WTC11 (cell line): ENCODE results near the gene ZIC2. TPM values are rescaled to one million over a fixed set of nuclear protein-coding genes. Genes with fewer than 3 reads are reported as not detected.

ENCODE experiments used
- CBFB ChIP-seq: sonication (generic); formaldehyde crosslinking; IDR thresholded peaks from 2 replicates; pipeline ENCODE4 v1.8.1; 2022; ENCODE audit warnings: mild to moderate bottlenecking, low read depth, missing genetic modification reagents
- CREM ChIP-seq: sonication (generic); formaldehyde crosslinking; IDR thresholded peaks from 2 replicates; pipeline ENCODE4 v1.8.1; 2022; ENCODE audit warnings: mild to moderate bottlenecking, missing genetic modification reagents, moderate library complexity
- ELF4 ChIP-seq: sonication (generic); formaldehyde crosslinking; IDR thresholded peaks from 2 replicates; pipeline ENCODE4 v1.8.1; 2022; ENCODE audit warnings: low read depth, mild to moderate bottlenecking, moderate library complexity, missing genetic modification reagents
- EMX1 ChIP-seq: fragments of 250-450 bp; sonication (Bioruptor Pico); IDR thresholded peaks from 2 replicates; pipeline ENCODE4 v1.8.0; 2021; ENCODE audit warnings: mild to moderate bottlenecking
- ESRRA ChIP-seq: sonication (generic); formaldehyde crosslinking; IDR thresholded peaks from 2 replicates; pipeline ENCODE4 v1.8.1; 2022; ENCODE audit warnings: mild to moderate bottlenecking, missing genetic modification reagents, borderline replicate concordance
- ETV6 ChIP-seq: sonication (generic); formaldehyde crosslinking; IDR thresholded peaks from 2 replicates; pipeline ENCODE4 v1.8.1; 2022; ENCODE audit warnings: mild to moderate bottlenecking, missing genetic modification reagents
- FOXP1 ChIP-seq: sonication (generic); formaldehyde crosslinking; IDR thresholded peaks from 2 replicates; pipeline ENCODE4 v1.8.0; 2022; ENCODE audit warnings: missing genetic modification reagents, mild to moderate bottlenecking, moderate library complexity, borderline replicate concordance
- GRHL2 ChIP-seq: fragments of 250-450 bp; sonication (Bioruptor Pico); IDR thresholded peaks from 2 replicates; pipeline ENCODE4 v1.8.0; 2022; ENCODE audit warnings: mild to moderate bottlenecking, moderate library complexity; ENCODE audit not compliant: insufficient replicate concordance, severe bottlenecking
- HMGA2 ChIP-seq: fragments of 250-450 bp; sonication (Bioruptor Pico); IDR thresholded peaks from 2 replicates; pipeline ENCODE4 v1.4.0; 2021; ENCODE audit warnings: mild to moderate bottlenecking, moderate library complexity
- HMGXB4 ChIP-seq: sonication (generic); formaldehyde crosslinking; IDR thresholded peaks from 2 replicates; pipeline ENCODE4 v1.8.1; 2023; ENCODE audit warnings: mild to moderate bottlenecking, moderate library complexity, missing genetic modification reagents
- MAX ChIP-seq: sonication (generic); formaldehyde crosslinking; IDR thresholded peaks from 2 replicates; pipeline ENCODE4 v1.8.0; 2022; ENCODE audit warnings: mild to moderate bottlenecking, missing genetic modification reagents
- NR1H2 ChIP-seq: sonication (generic); formaldehyde crosslinking; IDR thresholded peaks from 2 replicates; pipeline ENCODE4 v1.9.0; 2021; ENCODE audit warnings: mild to moderate bottlenecking, moderate library complexity, missing genetic modification reagents
- RORB ChIP-seq: fragments of 250-450 bp; sonication (Bioruptor Pico); IDR thresholded peaks from 2 replicates; pipeline ENCODE4 v1.9.0; 2021; ENCODE audit warnings: mild to moderate bottlenecking
- SMAD3 ChIP-seq: sonication (generic); formaldehyde crosslinking; IDR thresholded peaks from 2 replicates; pipeline ENCODE4 v1.8.0; 2022; ENCODE audit warnings: missing genetic modification reagents, mild to moderate bottlenecking, borderline replicate concordance
- SOX15 ChIP-seq: fragments of 250-450 bp; sonication (Bioruptor Pico); IDR thresholded peaks from 2 replicates; pipeline ENCODE4 v1.9.0; 2021; ENCODE audit warnings: mild to moderate bottlenecking
- TEAD4 ChIP-seq: sonication (generic); formaldehyde crosslinking; IDR thresholded peaks from 2 replicates; pipeline ENCODE4 v1.8.0; 2022; ENCODE audit warnings: mild to moderate bottlenecking, missing genetic modification reagents
- TP53 ChIP-seq: sonication (generic); formaldehyde crosslinking; IDR thresholded peaks from 2 replicates; pipeline ENCODE4 v1.8.1; 2023; ENCODE audit warnings: mild to moderate bottlenecking, missing genetic modification reagents
- USF2 ChIP-seq: sonication (generic); formaldehyde crosslinking; IDR thresholded peaks from 2 replicates; pipeline ENCODE4 v1.8.1; 2023; ENCODE audit warnings: mild to moderate bottlenecking, missing genetic modification reagents, moderate library complexity
- ZNF138 ChIP-seq: sonication (generic); formaldehyde crosslinking; conservative IDR thresholded peaks from 2 replicates; pipeline ENCODE4 v1.8.1; 2022; ENCODE audit warnings: mild to moderate bottlenecking, moderate library complexity, missing genetic modification reagents
- ZNF219 ChIP-seq: sonication (generic); formaldehyde crosslinking; IDR thresholded peaks from 2 replicates; pipeline ENCODE4 v1.8.0; 2023; ENCODE audit warnings: missing genetic modification reagents, mild to moderate bottlenecking, borderline replicate concordance
- ZNF416 ChIP-seq: fragments of 250-450 bp; sonication (Bioruptor Pico); IDR thresholded peaks from 2 replicates; pipeline ENCODE4 v1.9.0; 2021; ENCODE audit warnings: mild to moderate bottlenecking, inconsistent platforms
- ZNF423 ChIP-seq: fragments of 250-450 bp; sonication (Bioruptor Pico); IDR thresholded peaks from 2 replicates; pipeline ENCODE4 v2.1.2; 2022; ENCODE audit warnings: mild to moderate bottlenecking, moderate library complexity
- ZSCAN18 ChIP-seq: fragments of 250-450 bp; sonication (Bioruptor Pico); IDR thresholded peaks from 2 replicates; pipeline ENCODE4 v2.1.2; 2022; ENCODE audit warnings: mild to moderate bottlenecking, moderate library complexity
- total RNA-seq: library from RNA; stranded (reverse); gene quantifications from 3 replicates; pipeline ENCODE4 v1.2.3, GENCODE V29; 2021
- TF ChIP-seq, protein P1 (sequence below): sonication (generic); formaldehyde crosslinking; IDR thresholded peaks from 2 replicates; pipeline ENCODE4 v1.8.1; 2022; ENCODE audit warnings: mild to moderate bottlenecking, moderate library complexity, missing genetic modification reagents
- TF ChIP-seq, protein P2 (sequence below): sonication (generic); formaldehyde crosslinking; IDR thresholded peaks from 2 replicates; pipeline ENCODE4 v1.8.1; 2023; ENCODE audit warnings: mild to moderate bottlenecking, missing genetic modification reagents
- TF ChIP-seq, protein P3 (sequence below): sonication (generic); formaldehyde crosslinking; IDR thresholded peaks from 2 replicates; pipeline ENCODE4 v1.8.1; 2022; ENCODE audit warnings: low read depth, mild to moderate bottlenecking, moderate library complexity, missing genetic modification reagents, borderline replicate concordance
- TF ChIP-seq, protein P4 (sequence below): sonication (generic); formaldehyde crosslinking; IDR thresholded peaks from 2 replicates; pipeline ENCODE4 v1.8.0; 2022; ENCODE audit warnings: missing genetic modification reagents

ZIC2 gene
- total RNA-seq, 1 experiment from 2014 or later = 344 TPM

GRCh38 chr13:99980824-99981734, 505 bp upstream of the ZIC2 start (continued):
- TF ChIP-seq FOXP1 (CRISPR knock-in tag) (no peak), USF2 (CRISPR knock-in tag) (peak; percentile 25; the same call in 1 of the 2 replicates), MAX (CRISPR knock-in tag) (no peak), TEAD4 (CRISPR knock-in tag) (no peak), ZSCAN18 (CRISPR knock-in tag) (no peak), ZNF138 (CRISPR knock-in tag) (0 out of 2 replicates have a peak, but pooled peaks have one; percentile 78), RORB (CRISPR knock-in tag) (no peak), CBFB (CRISPR knock-in tag) (0 out of 2 replicates have a peak, but pooled peaks have one; percentile 55), HMGXB4 (0 out of 2 replicates have a peak, but pooled peaks have one; percentile 22), ZNF219 (CRISPR knock-in tag) (no peak), NR1H2 (no peak), SMAD3 (CRISPR knock-in tag) (no peak), ZNF423 (CRISPR knock-in tag) (no peak), GRHL2 (CRISPR knock-in tag) (no peak), ETV6 (CRISPR knock-in tag) (peak; percentile 78; the same call in 1 of the 2 replicates), ESRRA (0 out of 2 replicates have a peak, but pooled peaks have one; percentile 35), EMX1 (CRISPR knock-in tag) (no peak), ZNF416 (CRISPR knock-in tag) (peak; percentile 79; the same call in 1 of the 2 replicates), TP53 (CRISPR knock-in tag) (0 out of 2 replicates have a peak, but pooled peaks have one; percentile 54), CREM (CRISPR knock-in tag) (peak; percentile 77; the same call in 1 of the 2 replicates), SOX15 (CRISPR knock-in tag) (no peak), ELF4 (CRISPR knock-in tag) (no peak), HMGA2 (CRISPR knock-in tag) (no peak)
- TF ChIP-seq, protein P1, sequence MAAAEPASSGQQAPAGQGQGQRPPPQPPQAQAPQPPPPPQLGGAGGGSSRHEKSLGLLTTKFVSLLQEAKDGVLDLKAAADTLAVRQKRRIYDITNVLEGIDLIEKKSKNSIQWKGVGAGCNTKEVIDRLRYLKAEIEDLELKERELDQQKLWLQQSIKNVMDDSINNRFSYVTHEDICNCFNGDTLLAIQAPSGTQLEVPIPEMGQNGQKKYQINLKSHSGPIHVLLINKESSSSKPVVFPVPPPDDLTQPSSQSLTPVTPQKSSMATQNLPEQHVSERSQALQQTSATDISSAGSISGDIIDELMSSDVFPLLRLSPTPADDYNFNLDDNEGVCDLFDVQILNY = no peak; the same call in 1 of the 2 replicates
- TF ChIP-seq, protein P2, sequence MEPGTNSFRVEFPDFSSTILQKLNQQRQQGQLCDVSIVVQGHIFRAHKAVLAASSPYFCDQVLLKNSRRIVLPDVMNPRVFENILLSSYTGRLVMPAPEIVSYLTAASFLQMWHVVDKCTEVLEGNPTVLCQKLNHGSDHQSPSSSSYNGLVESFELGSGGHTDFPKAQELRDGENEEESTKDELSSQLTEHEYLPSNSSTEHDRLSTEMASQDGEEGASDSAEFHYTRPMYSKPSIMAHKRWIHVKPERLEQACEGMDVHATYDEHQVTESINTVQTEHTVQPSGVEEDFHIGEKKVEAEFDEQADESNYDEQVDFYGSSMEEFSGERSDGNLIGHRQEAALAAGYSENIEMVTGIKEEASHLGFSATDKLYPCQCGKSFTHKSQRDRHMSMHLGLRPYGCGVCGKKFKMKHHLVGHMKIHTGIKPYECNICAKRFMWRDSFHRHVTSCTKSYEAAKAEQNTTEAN = no peak; the same call in 1 of the 2 replicates
- TF ChIP-seq, protein P3, sequence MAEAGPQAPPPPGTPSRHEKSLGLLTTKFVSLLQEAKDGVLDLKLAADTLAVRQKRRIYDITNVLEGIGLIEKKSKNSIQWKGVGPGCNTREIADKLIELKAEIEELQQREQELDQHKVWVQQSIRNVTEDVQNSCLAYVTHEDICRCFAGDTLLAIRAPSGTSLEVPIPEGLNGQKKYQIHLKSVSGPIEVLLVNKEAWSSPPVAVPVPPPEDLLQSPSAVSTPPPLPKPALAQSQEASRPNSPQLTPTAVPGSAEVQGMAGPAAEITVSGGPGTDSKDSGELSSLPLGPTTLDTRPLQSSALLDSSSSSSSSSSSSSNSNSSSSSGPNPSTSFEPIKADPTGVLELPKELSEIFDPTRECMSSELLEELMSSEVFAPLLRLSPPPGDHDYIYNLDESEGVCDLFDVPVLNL (CRISPR knock-in tag) = peak; percentile 2; the same call in 1 of the 2 replicates
- TF ChIP-seq, protein P4, sequence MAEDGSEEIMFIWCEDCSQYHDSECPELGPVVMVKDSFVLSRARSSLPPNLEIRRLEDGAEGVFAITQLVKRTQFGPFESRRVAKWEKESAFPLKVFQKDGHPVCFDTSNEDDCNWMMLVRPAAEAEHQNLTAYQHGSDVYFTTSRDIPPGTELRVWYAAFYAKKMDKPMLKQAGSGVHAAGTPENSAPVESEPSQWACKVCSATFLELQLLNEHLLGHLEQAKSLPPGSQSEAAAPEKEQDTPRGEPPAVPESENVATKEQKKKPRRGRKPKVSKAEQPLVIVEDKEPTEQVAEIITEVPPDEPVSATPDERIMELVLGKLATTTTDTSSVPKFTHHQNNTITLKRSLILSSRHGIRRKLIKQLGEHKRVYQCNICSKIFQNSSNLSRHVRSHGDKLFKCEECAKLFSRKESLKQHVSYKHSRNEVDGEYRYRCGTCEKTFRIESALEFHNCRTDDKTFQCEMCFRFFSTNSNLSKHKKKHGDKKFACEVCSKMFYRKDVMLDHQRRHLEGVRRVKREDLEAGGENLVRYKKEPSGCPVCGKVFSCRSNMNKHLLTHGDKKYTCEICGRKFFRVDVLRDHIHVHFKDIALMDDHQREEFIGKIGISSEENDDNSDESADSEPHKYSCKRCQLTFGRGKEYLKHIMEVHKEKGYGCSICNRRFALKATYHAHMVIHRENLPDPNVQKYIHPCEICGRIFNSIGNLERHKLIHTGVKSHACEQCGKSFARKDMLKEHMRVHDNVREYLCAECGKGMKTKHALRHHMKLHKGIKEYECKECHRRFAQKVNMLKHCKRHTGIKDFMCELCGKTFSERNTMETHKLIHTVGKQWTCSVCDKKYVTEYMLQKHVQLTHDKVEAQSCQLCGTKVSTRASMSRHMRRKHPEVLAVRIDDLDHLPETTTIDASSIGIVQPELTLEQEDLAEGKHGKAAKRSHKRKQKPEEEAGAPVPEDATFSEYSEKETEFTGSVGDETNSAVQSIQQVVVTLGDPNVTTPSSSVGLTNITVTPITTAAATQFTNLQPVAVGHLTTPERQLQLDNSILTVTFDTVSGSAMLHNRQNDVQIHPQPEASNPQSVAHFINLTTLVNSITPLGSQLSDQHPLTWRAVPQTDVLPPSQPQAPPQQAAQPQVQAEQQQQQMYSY = 0 out of 2 replicates have a peak, but pooled peaks have one; percentile 6
